H54 (cell line): ENCODE data around the gene VAMP8.
"Not testable (repeated sequence)": the region's sequence is repeated elsewhere in the genome, so short reads cannot be mapped to it uniquely, and the experiment has no call there.

Experiments
- DNase-seq: peaks from one replicate; pipeline ENCODE4 v3.0.0; 2011; ENCODE audit warnings: low spot score, mixed read lengths; ENCODE audit not compliant: insufficient read length
- FAIRE-seq: peaks from 3 replicates; lab custom pipeline; 2011; peaks lifted over from hg19 to GRCh38; lab: Jason Lieb, UNC
- POLR2A ChIP-seq: IDR thresholded peaks from 2 replicates; pipeline ENCODE4 v1.6.1; 2011; ENCODE audit warnings: low read depth, mild to moderate bottlenecking, low read length

VAMP8 gene

DNA sequence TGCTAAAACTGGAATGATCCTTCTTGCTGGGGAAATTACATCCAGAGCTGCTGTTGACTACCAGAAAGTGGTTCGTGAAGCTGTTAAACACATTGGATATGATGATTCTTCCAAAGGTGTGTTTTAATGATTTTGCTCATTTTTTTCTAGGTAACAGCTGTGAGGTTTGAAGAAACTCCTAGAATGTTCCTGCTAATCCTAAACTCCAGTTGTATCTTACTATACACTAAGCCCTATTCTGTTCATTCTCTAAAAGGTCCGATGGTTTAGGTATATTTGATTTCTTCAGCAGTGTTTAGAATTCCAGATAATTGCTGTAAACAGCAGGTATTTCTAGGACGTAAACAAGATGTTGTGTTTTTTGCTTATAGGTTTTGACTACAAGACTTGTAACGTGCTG is 36.1 kb upstream of the VAMP8 start:
- no peak for TF ChIP-seq POLR2A
- DNase-seq (no peak), FAIRE-seq (no peak)

GRCh38 chr2:85541753-85542457 is 35.5 kb upstream of the VAMP8 start:
- no peak for DNase-seq
- no peak for FAIRE-seq
- TF ChIP-seq POLR2A: no peak

DNA sequence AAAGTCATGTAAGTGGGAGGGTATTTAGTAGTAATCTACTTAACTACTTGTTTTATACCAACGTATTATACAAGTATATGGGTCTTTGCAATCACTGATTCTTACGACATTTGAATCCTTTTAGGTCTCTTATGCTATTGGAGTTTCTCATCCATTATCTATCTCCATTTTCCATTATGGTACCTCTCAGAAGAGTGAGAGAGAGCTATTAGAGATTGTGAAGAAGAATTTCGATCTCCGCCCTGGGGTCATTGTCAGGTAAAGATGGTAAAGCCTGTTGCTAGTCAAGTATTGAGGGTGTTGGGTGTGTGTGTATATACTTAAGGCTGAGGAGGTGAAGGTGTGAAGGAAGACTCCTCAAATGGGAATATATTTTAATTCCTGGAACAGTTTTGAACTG is 34.6 kb upstream of the VAMP8 start:
- DNase-seq: no peak
- no peak for FAIRE-seq
- TF ChIP-seq POLR2A: no peak

DNA sequence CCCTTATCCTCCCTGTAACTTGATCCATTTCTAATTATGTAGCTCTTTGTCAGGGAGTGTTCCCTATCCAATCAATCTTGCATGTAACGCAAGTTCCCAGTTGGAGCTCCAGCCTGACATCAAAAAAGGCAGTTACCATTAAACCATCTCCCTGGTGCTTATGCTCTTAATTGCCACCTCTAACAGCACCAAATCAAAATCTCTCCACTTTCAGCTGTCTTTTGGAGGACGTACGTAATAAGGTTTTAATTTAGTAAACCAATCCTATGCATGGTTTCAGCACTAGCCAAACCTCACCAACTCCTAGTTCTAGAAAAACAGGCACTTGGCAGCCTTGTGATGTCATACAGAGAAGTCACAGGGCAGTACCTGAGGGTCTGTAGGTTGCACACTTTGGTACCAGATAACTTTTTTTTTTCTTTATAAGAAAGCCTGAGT is 33.1 kb upstream of the VAMP8 start:
- not testable (repeated sequence) for FAIRE-seq

GRCh38 chr2:85544915-85545779 is 32.2 kb upstream of the VAMP8 start:
- DNase-seq: not testable (repeated sequence)

More for the DNA sequence above, 33.1 kb upstream of the VAMP8 start:
- not testable (repeated sequence) for DNase-seq

DNA sequence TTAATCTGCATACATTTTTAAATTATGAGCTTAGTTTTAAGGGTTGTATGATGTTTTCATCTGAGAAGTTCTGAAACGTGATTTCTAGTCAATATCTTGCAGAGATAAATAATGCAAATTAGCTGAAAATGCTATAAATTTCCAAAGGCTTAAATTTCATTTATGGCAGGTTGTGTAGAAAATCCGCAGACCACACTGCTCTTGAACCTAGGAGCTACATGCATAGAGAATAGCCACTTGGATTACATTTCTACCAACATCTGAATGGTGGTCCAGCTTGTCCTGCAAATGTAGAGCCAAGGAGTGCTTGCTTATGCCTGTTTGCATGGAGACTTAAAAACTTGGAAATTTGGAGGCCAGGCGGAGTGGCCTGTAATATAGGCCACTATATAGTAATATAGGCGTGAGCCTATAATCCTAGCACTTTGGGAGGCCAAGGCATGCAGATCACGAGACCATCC is 31.6 kb upstream of the VAMP8 start:
- FAIRE-seq (no peak), DNase-seq (no peak)
- no peak for TF ChIP-seq POLR2A

More at GRCh38 chr2:85544915-85545779, 32.2 kb upstream of the VAMP8 start:
- FAIRE-seq: not testable (repeated sequence)

- DNase-seq (no peak), FAIRE-seq (no peak)
- TF ChIP-seq POLR2A: no peak
These were observed 30.1 kb upstream of the VAMP8 start for GRCh38 chr2:85547089-85547858.

- FAIRE-seq (no peak), DNase-seq (no peak)
- no peak for TF ChIP-seq POLR2A
These were observed 29.4 kb upstream of the VAMP8 start for GRCh38 chr2:85547859-85548607.

DNA sequence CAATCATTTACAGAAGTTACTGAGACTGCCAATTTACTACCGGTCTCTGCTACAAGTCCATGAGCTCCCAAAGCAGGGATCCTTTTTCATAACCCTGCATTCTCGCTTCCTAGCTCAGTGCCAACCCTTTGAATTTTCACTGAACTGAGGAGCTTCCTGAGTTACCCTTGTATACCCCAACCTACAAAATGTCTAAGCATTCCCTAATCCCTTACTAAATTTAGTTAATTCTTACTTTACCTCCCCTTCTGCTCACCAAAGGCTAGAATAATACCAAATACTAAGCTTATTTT is 28.8 kb upstream of the VAMP8 start:
- DNase-seq (no peak), FAIRE-seq (no peak)
- no peak for TF ChIP-seq POLR2A

GRCh38 chr2:85549095-85549494 is 28.3 kb upstream of the VAMP8 start:
- DNase-seq: no peak
- TF ChIP-seq POLR2A: no peak
- no peak for FAIRE-seq

DNA sequence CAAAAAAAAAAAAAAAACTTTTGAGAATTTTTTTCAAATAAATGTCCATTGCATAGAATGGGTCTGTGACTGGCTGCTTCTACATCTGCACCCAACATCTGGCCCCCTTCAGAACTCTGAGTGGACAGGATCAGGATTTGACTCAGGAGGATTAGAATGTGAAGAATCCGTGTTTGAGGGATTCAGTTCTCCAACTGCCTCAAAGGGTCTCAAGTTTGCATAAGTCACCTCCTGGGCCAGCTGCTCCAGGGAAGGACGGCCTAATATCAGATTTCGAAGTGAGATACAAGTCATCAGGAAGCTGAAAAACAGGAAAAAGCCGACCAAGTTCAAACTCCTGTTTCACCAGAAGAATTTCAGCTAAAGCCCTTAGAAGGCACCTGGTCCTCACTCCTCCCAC is 27.6 kb upstream of the VAMP8 start:
- FAIRE-seq: peak; percentile 70

DNA sequence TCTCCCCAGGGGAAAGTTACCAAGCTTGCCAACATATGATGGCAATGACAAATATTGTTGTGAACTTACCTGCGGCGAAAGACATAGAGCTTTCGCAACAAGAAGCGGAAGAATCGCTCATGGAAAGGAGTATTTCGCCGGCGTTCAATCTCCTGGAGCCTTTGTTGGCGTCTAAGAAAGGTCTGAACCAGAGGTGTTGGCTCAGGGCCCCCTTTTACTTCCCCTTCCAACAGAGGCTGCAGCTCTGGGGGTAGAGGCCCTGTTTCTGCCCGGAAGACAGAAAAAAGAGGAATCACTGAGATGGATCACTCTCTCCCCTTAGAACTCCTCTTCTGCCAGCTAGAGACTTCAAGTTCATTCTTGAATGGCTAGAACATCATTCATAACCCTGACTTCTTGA is 26.9 kb upstream of the VAMP8 start:
- FAIRE-seq: no peak
- DNase-seq: no peak
- no peak for TF ChIP-seq POLR2A

More for the DNA sequence above, 27.6 kb upstream of the VAMP8 start:
- TF ChIP-seq POLR2A: no peak
- no peak for DNase-seq
